Activated gamma-delta T cell treated with anti-CD3 and anti-CD28 coated beads, Interleukin-2, amount 50 U/mL, for 16 hours (primary cell): ENCODE measurements around the gene TRIM65.
A peak's percentile ranks its signal among the peaks of the same experiment; 100 is the strongest.

ENCODE experiments used
- DNase-seq: peaks from one replicate; pipeline ENCODE4 v3.0.0-alpha.2; 2020; ENCODE audit warnings: low read depth

Gene TRIM65

DNA sequence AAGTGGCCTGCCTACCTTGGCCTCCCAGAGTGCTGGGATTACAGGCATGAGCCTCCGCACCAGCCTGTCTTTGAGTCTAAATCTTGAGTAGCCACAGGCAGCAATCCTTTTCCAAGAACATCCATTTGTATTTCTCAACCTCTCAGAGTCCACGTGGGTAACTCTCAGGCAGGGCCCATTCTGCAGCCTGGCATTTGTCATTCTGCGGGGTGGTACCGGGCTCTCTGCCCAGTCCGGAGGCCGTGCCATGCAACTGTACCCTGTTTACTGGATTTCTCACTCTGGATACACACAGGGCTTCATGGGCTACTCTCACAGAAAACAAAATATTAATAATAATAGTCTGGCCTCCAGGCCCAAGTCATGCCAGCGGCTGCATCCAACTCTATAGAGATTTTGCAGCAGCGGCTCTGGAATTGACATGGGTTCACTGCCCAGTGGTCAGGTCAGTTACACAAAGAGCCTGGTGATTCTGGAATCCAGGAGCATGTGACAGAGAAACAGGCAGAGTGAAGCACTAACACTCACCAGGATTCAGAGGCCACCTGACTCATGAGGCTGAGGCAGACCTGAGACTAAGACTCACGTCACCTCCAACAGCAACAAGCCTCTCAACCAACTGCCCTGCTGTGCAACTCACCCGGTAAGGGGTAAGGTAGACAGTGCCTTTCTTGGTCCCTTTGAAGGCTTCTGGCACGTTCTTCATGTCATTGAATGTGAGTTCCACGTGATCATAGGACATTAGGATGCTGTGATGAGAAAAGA lies 45.6 kb downstream of the TRIM65 start:
- DNase-seq = no peak

DNA sequence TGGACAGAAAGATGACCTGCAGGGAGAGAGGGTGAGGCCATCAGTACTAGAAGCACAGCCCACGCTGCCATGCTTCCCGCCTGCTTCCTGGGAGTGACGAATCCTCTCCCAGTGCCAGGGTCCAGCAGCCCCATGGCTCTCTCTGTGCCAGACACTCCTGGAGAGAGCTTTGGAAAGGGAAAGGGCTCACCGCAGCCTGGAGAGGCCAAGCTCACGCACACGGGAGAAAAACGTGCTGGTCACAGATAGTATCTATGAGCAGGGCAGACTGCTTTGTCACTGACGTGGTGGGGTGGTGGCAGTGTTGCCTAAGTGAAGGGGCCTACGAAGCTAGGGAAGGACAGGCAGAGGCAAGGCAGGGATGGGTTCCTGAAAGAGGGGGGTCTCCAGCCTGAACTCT lies 47.0 kb downstream of the TRIM65 start:
- DNase-seq = no peak

GRCh38 chr17:75849279-75849646 lies 47.5 kb downstream of the TRIM65 start:
- no peak for DNase-seq

DNA sequence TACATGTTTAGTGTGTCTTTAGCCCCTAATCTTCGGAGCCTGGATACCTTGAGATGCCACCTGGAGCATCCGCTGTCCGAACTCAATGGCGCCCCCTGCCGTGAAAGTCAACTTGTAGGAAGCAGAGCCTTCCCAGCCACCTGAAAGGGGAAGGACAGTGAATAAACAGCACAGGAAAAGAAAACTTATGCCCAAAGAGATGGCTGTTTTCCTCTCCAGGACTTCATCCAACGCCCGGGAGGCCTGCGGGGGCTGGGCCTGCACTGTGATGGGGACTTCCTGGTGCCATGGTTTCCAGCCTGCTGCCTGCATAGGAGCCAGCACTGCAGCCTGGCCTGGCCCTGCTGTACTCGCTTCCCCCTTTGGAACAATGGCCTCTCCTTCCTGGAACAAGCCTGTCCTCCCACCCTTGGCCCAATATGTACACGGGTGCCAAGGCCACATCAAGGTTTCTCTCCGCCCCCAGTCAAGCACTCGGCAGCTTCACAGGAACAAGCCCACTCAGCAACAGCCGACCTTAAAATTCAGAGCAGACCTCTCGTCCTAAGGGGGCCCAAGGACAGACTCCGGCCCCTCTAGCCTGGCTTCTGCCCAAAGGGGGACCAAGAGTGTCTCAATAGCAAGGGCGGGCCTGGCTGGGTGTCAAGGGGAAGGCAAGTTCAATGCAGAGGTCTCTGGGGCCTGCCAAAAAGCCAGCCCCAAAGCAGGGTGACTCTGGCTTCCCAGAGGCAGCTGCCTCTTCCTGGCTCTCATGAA lies 48.0 kb downstream of the TRIM65 start:
- DNase-seq = peak; percentile 71

GRCh38 chr17:75847614-75848522 lies 48.9 kb downstream of the TRIM65 start:
- no peak for DNase-seq

DNA sequence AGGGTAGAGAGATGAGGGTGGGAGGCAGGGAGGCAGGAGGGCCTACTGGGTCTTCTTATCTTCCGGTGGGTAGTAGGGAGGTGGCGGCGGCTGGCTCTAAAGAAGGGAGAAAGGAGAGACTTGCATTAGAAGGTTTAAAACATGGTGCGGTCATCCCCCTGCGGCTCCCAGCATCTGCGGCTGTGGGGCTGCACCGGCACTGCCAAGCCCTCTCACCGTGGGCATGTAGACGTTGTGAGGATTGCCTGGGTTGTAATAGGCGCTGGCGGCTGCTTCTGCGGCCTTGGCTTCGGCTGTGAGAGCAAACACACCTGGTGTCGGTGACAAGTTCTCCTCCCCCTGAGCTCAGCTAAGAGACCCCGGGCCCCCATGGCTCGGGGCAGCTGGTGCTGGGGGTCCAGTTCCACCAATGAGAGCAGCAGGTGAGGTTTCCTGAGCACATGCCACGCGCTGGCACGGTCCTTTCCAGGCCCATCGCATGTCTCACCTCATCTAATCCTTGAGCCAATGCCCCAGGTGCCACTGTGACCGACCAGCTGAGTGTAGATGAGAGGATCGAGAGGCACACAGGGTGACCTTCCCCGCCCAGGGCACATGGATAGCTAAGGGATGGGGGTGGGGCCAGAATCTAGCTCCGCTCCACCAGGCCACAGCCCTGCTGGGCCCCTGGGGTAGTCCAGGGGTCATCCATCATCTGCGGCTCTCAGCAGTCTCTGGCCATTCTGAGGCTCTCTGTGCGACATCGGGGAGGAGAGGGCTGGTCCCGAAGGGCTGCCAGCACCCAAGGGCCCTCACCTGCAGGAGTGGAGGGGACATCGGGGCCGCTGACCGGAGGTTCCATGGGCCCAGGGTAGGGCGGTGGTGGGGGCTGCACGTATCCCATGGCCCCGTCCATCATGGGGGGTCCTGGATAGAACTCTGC lies 49.8 kb downstream of the TRIM65 start:
- DNase-seq = no peak

GRCh38 chr17:75845933-75846691 lies 50.6 kb downstream of the TRIM65 start:
- DNase-seq = no peak

GRCh38 chr17:75845058-75845711 lies 51.6 kb downstream of the TRIM65 start:
- DNase-seq = peak; percentile 39

DNA sequence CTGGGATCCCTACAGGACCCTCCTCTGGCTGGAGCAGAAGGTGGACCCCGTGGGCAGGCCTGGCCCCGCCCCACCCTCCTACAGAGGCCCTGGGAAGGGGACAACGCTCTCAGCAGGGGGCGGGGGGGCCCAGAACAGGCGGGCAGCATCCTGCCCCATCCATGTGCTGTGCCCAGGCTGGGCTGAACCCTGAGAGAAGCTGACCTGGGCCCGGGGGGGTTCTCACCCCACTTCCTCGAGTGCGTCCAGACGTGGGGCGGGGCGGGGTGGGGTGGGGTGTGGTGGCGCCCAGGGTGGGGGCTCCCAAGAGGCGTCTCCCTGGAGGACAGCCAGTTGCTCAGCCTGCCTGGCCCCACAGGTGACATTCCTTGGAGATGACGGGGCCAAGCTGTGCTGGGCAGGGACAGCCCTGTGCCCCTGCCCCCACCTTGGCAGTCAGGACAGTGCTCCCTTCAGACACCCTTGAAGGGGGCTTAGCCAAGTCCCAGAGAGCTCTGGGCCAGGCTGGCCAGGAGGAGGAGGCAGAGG lies 52.2 kb downstream of the TRIM65 start:
- DNase-seq = no peak

DNA sequence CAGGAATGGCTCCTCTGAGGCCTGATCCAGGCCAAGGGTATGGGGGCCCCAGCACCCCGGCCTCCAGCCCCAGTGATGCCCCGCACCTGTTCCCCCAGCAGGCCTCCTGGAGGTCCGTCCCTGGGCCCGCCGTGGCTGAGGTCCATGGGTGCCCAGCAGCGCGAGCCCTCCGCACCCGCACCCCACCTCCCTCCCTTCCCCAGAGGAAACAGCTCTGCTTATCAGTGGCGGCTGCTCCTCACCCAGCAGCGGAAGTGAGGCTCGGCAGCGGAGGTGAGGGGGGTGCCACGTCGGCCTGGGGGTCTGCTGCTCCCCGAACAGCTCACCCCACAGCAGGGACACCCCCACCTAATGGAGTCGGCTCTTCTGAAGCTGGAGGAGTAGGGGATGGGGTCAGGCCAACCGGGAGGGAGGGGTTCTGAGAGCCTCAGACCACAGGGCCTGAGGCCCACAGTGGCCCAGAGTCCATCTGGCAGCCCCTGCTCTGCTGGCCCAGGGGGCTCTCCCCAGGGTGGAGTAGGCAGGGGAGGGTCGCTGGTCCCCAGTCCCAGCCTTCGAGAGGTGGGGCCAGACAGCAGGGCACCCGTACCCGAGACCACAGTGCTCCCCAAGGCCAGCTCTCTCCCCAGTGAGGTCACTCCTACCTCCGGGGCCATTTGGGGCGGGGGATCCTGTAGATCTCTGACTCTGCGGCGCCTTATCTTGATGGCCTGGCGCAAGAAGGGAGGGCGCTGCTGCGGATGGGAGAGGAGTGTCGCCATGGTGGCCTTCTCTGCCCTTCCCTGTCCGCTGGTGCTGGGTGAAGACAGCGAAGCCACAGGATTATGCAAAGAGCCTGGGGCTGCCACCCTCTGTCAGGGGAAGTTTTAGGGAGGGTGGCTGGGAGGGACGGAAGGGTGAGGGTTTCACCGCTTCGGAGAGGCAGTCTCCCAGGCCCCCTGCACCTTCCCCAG lies 52.9 kb downstream of the TRIM65 start, which contains the start of gene UNC13D:
TSS of gene UNC13D (minus strand) at position 828 of the 953 bp plus-strand sequence. CDS start at position 761, 67 bp downstream.
- peak; percentile 51 for DNase-seq

DNA sequence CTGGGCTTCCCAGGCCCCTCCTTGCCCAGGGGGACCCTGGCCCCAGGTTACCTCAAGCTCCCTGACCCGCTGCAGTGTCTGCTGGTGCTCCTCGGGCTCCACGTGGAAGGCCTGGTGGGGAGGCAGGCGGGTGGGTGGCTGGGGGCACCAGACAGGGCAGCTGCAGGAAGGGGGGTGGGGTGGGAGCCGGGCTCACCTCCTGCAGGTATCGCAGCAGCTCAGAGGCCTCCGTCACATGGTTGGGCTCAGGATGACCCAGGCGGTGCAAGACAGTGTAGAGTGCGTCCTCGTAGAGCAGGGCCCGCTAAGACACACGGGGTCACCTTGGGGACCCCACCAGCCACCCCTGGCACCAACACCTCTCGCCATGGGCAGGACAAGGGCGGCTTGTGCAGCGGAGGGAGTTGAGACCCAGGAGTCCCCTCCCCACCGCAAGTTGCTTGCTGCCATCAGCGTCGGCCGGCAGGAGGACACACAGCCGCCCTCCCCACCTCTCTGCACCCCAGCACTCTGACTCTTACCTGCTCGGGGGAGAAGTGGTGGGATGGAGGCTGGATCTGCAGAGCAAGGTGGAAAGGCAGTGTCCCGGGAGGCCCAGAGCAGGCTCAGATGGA lies 53.7 kb downstream of the TRIM65 start:
- DNase-seq = no peak

GRCh38 chr17:75842411-75842810 lies 54.3 kb downstream of the TRIM65 start:
- DNase-seq = no peak

DNA sequence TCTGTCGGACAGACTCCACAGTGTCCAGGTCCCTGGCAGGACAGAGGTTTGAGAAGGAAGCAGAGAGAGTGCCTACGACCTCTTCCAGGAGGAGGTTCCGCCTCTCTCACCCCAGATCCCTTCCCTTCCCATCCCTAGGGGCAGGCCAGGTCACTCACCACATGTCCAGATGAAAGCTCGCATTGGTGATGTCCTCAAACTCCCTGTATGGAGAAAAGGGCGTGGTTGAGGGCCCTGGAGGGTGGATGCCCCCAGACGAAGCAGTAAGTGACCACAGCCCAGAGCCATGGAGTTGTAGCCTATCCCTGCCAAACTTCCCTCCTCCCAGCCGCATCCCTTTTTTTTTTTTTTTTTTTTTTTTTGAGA lies 56.0 kb downstream of the TRIM65 start:
- no peak for DNase-seq

- DNase-seq = no peak
These were observed 56.6 kb downstream of the TRIM65 start for GRCh38 chr17:75839942-75840798.
